CD14-positive monocyte (primary cell): Measurements from ENCODE around the gene C14orf39. TPM values are rescaled to one million over a fixed set of nuclear protein-coding genes. Genes with fewer than 3 reads are reported as not detected.

ENCODE experiments used
- DNase-seq, 3 donors: peaks; one replicate each; pipeline ENCODE4 v3.0.0-alpha.2; 2011 to 2022
- H2AFZ ChIP-seq: 2 replicates; pipeline ENCODE4 v1.6.0; 2012; ENCODE audit warnings: mild to moderate bottlenecking, low read depth, low read length, inconsistent platforms; ENCODE audit not compliant: insufficient read depth, poor library complexity, severe bottlenecking
- H3K27ac ChIP-seq, 2 donors: 1 replicate in 1 of 2; 2 replicates in 1 of 2; pipeline ENCODE4 v1.5.1; 2012 to 2013; ENCODE audit warnings: low read length in 2 of 2, control low read depth in 1 of 2, inconsistent platforms in 1 of 2, low read depth in 1 of 2, mild to moderate bottlenecking in 1 of 2
- H3K27me3 ChIP-seq, 2 donors: one replicate each; pipeline versions ENCODE4 v1.6.0 to v1.6.1; 2011 to 2013; ENCODE audit warnings: low read length in 2 of 2; ENCODE audit not compliant: control insufficient read depth in 2 of 2, insufficient read depth in 2 of 2
- H3K36me3 ChIP-seq, 2 donors: replicated peaks in 1 of 2; 1 replicate in 1 of 2; 2 replicates in 1 of 2; pipeline versions ENCODE4 v1.5.1 to v1.6.1; 2012 to 2013; ENCODE audit warnings: low read length in 2 of 2, control low read depth in 1 of 2, inconsistent platforms in 1 of 2, mild to moderate bottlenecking in 1 of 2; ENCODE audit not compliant: insufficient read depth in 2 of 2, control insufficient read depth in 1 of 2
- H3K4me1 ChIP-seq, 2 donors: 1 replicate in 1 of 2; 2 replicates in 1 of 2; pipeline versions ENCODE4 v1.5.1 to v1.6.1; 2012 to 2013; ENCODE audit warnings: low read length in 2 of 2, control low read depth in 1 of 2, inconsistent platforms in 1 of 2, mild to moderate bottlenecking in 1 of 2, moderate library complexity in 1 of 2; ENCODE audit not compliant: insufficient read depth in 2 of 2, control insufficient read depth in 1 of 2
- H3K4me2 ChIP-seq: replicated peaks from 2 replicates; pipeline ENCODE3; 2012; ENCODE audit warnings: low read length, moderate library complexity, mild to moderate bottlenecking; ENCODE audit not compliant: poor library complexity, severe bottlenecking; ENCODE audit errors: extremely low read depth
- H3K4me3 ChIP-seq, 3 experiments: fragments of 200-600 bp in 1 of 3; sonication (generic) in 1 of 3; replicated peaks in 1 of 3; 1 replicate in 2 of 3; 2 replicates in 1 of 3; pipeline ENCODE4 v1.5.1; 2011 to 2013; ENCODE audit warnings: low read length in 3 of 3, mild to moderate bottlenecking in 3 of 3, control low read depth in 2 of 3, low read depth in 2 of 3, inconsistent platforms in 1 of 3, moderate library complexity in 1 of 3
- H3K79me2 ChIP-seq: 2 replicates; pipeline ENCODE4 v1.6.0; 2012; ENCODE audit warnings: mild to moderate bottlenecking, control low read depth, inconsistent platforms, low read length, moderate library complexity; ENCODE audit not compliant: insufficient read depth
- H3K9ac ChIP-seq: 2 replicates; pipeline ENCODE4 v1.6.0; 2017; ENCODE audit warnings: low read length, mild to moderate bottlenecking; ENCODE audit not compliant: insufficient read depth, poor library complexity, severe bottlenecking
- H3K9me3 ChIP-seq, 2 donors: replicated peaks in 1 of 2; 1 replicate in 1 of 2; 2 replicates in 1 of 2; pipeline versions ENCODE4 v1.5.1 to v1.6.1; 2012 to 2013; ENCODE audit warnings: low read length in 2 of 2, control low read depth in 1 of 2; ENCODE audit not compliant: control insufficient read depth in 1 of 2, insufficient read depth in 1 of 2
- H4K20me1 ChIP-seq: 2 replicates; pipeline ENCODE4 v1.6.0; 2012; ENCODE audit warnings: mild to moderate bottlenecking, low read length, control low read depth, moderate library complexity; ENCODE audit not compliant: insufficient read depth
- H3K27ac Mint-ChIP-seq, 7 donors: one replicate each; pipeline ENCODE4 v1.8.0; 2020; ENCODE audit warnings: mild to moderate bottlenecking in 7 of 7, mixed read lengths in 7 of 7, moderate library complexity in 6 of 7, inconsistent platforms in 2 of 7
- H3K27me3 Mint-ChIP-seq, 3 donors: one replicate each; pipeline ENCODE4 v1.8.0; 2021 to 2022; ENCODE audit warnings: low read depth in 3 of 3, mild to moderate bottlenecking in 3 of 3, mixed read lengths in 3 of 3, moderate library complexity in 3 of 3, inconsistent platforms in 1 of 3
- H3K36me3 Mint-ChIP-seq, 2 donors: one replicate each; pipeline ENCODE4 v1.8.0; 2020; ENCODE audit warnings: mixed read lengths in 2 of 2, inconsistent platforms in 1 of 2, mild to moderate bottlenecking in 1 of 2
- H3K4me1 Mint-ChIP-seq: one replicate; pipeline ENCODE4 v1.8.0; 2020; ENCODE audit warnings: mild to moderate bottlenecking, mixed read lengths
- H3K4me3 Mint-ChIP-seq, 2 donors: one replicate each; pipeline ENCODE4 v1.8.0; 2020; ENCODE audit warnings: mild to moderate bottlenecking in 2 of 2, mixed read lengths in 2 of 2, moderate library complexity in 1 of 2
- H3K9me3 Mint-ChIP-seq, 7 donors: one replicate each; pipeline ENCODE4 v1.8.0; 2020 to 2022; ENCODE audit warnings: mixed read lengths in 7 of 7, mild to moderate bottlenecking in 6 of 7, moderate library complexity in 6 of 7, inconsistent platforms in 2 of 7
- CTCF ChIP-seq: fragments of 200-600 bp; IDR thresholded peaks from one replicate; pipeline ENCODE4 v1.8.0; 2022; ENCODE audit warnings: antibody characterized with exemption, mild to moderate bottlenecking
- WGBS: methylation state at CpG from one replicate; pipeline ENCODE4 v1.1.5; 2013; ENCODE audit warnings: missing lambda C conversion rate; ENCODE audit not compliant: insufficient coverage; 5-methylcytosine and 5-hydroxymethylcytosine counted together
- intact Hi-C, 2 donors: fragments of 100-400 bp; cut with micrococcal nuclease; formaldehyde crosslinking; loops; one replicate each; pipeline versions ENCODE4 v1.15.0 to v1.15.1; 2023
- polyA plus RNA-seq, 3 donors: library from polyadenylated mRNA; depleted of rRNA in 1 of 3; unstranded in 2 of 3; stranded (reverse) in 1 of 3; fragments of 300-500 nt in 2 of 3; fragments of >200 nt in 1 of 3; fragmentation: Illumina TruSeq in 2 of 3; gene quantifications; 1 replicate in 2 of 3; 2 replicates in 1 of 3; pipeline ENCODE4 v1.2.3, GENCODE V29; 2012 to 2021

C14orf39 gene
- polyA plus RNA-seq, 3 donors: not detected

GRCh38 chr14:60455875-60456274 lies 30.0 kb downstream of the C14orf39 start:
- H3K4me1 Mint-ChIP-seq: no peaks in the 10 kb centered on the region
- intact Hi-C loops: no loop called here
- Histone ChIP-seq H3K9ac (no peak overlapping the region), H2AFZ (no peak overlapping the region), H4K20me1 (no peaks in the 10 kb centered on the region), H3K79me2 (no peaks in the 10 kb centered on the region), H3K4me2 (no peak overlapping the region), H3K36me3 (no peaks in the 10 kb centered on the region), H3K27me3 (no peaks in the 10 kb centered on the region), H3K27ac (no peak overlapping the region), H3K9me3 (no peaks in the 10 kb centered on the region), H3K4me1 (no peaks in the 10 kb centered on the region), H3K4me3 (no peak overlapping the region)
- DNase-seq: no peak
- 60% methylated on average over 1 of the region's 4 CpGs for WGBS
- H3K27me3 Mint-ChIP-seq: peaks cover 0 to 7% (median 0%) of the 10 kb centered on the region in 3 donors
- no peak overlapping the region for H3K27ac Mint-ChIP-seq
- no peak overlapping the region for H3K4me3 Mint-ChIP-seq
- no peak for TF ChIP-seq CTCF
- peaks cover 0 to 2% (median 0%) of the 10 kb centered on the region in 7 donors for H3K9me3 Mint-ChIP-seq
- no peaks in the 10 kb centered on the region for H3K36me3 Mint-ChIP-seq

DNA sequence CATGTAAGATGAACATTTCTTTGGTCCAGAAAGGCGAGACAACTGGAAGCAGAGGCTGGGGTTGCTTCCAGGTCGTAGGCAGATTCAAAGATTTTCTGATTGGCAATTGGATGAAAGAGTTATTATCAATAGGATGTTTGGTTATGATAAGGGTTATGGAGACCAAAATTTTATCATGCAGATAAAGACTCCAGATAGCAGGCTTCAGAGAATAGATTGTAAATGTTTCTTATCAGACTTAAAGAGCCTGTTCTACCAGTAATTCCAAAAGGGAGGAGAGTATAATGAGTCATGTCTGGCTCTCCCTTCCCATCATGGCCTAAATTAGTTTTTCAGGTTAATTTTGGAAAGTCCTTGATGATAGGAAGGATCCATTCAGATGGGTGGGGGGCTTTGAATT lies 55.6 kb downstream of the C14orf39 start:
- Mint-ChIP-seq H3K27ac (no peak overlapping the region), H3K27me3 (peaks cover 0 to 2% (median 0%) of the 10 kb centered on the region in 3 donors), H3K9me3 (peaks cover 11 to 16% (median 13%) of the 10 kb centered on the region in 7 donors), H3K36me3 (no peaks in the 10 kb centered on the region), H3K4me1 (no peaks in the 10 kb centered on the region), H3K4me3 (no peak overlapping the region)
- no peak overlapping the region for H3K27ac ChIP-seq
- no peaks in the 10 kb centered on the region for H3K36me3 ChIP-seq
- H4K20me1 ChIP-seq: no peaks in the 10 kb centered on the region
- H2AFZ ChIP-seq: no peak overlapping the region
- H3K79me2 ChIP-seq: no peaks in the 10 kb centered on the region
- no peak for DNase-seq
- H3K9ac ChIP-seq: no peak overlapping the region
- H3K9me3 ChIP-seq: peaks cover 5 to 11% of the 10 kb centered on the region in 2 donors
- intact Hi-C loops: no loop called here
- H3K4me3 ChIP-seq: no peak overlapping the region
- H3K27me3 ChIP-seq: no peaks in the 10 kb centered on the region
- 100% methylated on average over 1 of the region's 2 CpGs for WGBS
- H3K4me1 ChIP-seq: no peaks in the 10 kb centered on the region
- no peak overlapping the region for H3K4me2 ChIP-seq
- no peak for TF ChIP-seq CTCF
